Measurements from ENCODE around the gene SLC9B1. TPM values are rescaled to one million over a fixed set of nuclear protein-coding genes. Genes with fewer than 3 reads are reported as not detected.

SLC9B1 gene
- total and polyA plus RNA-seq, 2 donors (not counting 1 experiment from before 2014, with no cell fraction given) = 2.1 to 2.2 TPM

- no CpG with 5 or more reads among the region's 2 CpGs for WGBS (ENCODE audit: insufficient coverage)
- Histone ChIP-seq H3K4me1 (ENCODE audit: control insufficient read depth in 2 of 2, insufficient read depth in 2 of 2, low read length in 2 of 2) (no peaks in the 10 kb centered on the region), H3K27me3 (replicated peaks in 1 of 4; ENCODE audit: control extremely low read depth in 1 of 4, control insufficient read depth in 3 of 4, insufficient read depth in 4 of 4, low read length in 3 of 4) (no peaks in the 10 kb centered on the region), H3K79me2 (ENCODE audit: control insufficient read depth, insufficient read depth, low read length) (peaks cover 16% of the 10 kb centered on the region), H3K36me3 (replicated peaks in 1 of 2; ENCODE audit: control extremely low read depth in 1 of 2, control insufficient read depth in 1 of 2, extremely low read depth in 1 of 2, insufficient read depth in 2 of 2, low read length in 1 of 2) (peaks cover 0 to 2% of the 10 kb centered on the region in 2 experiments), H4K20me1 (ENCODE audit: control insufficient read depth, insufficient read depth, low read length, poor library complexity, severe bottlenecking) (no peaks in the 10 kb centered on the region), H3K9me3 (ENCODE audit: control extremely low read depth in 1 of 3, control insufficient read depth in 2 of 3, insufficient read depth in 1 of 3, low read length in 2 of 3) (no peaks in the 10 kb centered on the region), H2AFZ (ENCODE audit: insufficient read depth, low read depth, low read length, poor library complexity, severe bottlenecking) (no peak overlapping the region), H3K9ac (ENCODE audit: low read length) (no peak overlapping the region), H3K4me3 (ENCODE audit: control extremely low read depth in 1 of 5, extremely low read depth in 1 of 5, insufficient read depth in 1 of 5, low read depth in 2 of 5, low read length in 4 of 5) (no peak overlapping the region), H3K4me2 (replicated peaks; ENCODE audit: low read depth, low read length, poor library complexity, severe bottlenecking) (no peak overlapping the region), H3K27ac (ENCODE audit: low read length in 2 of 2) (no peak overlapping the region)
- TF ChIP-seq CTCF (IDR thresholded peaks at IDR 0.05) (no peak), EZH2 (IDR thresholded peaks at IDR 0.05; ENCODE audit: borderline replicate concordance, insufficient read depth, low read depth, low read length, poor library complexity, severe bottlenecking) (no peak)
- no peaks in the 10 kb centered on the region for H3K27me3 Mint-ChIP-seq
- ATAC-seq (ENCODE audit: low read depth) = no peak
- H3K27ac Mint-ChIP-seq = no peak overlapping the region
- CTCF ChIA-PET = no interaction called here
- POLR2A ChIA-PET = no interaction called here
- H3K4me3 Mint-ChIP-seq = no peak overlapping the region
- peaks cover 7% of the 10 kb centered on the region for H3K4me1 Mint-ChIP-seq
- DNase-seq = no peak
- H3K9me3 Mint-ChIP-seq (ENCODE audit: insufficient read depth) = no peaks in the 10 kb centered on the region
- intact Hi-C loops (cut with micrococcal nuclease) = no loop called here
Observed at GRCh38 chr4:103067841-103068547, 48.5 kb upstream of the SLC9B1 start.

GRCh38 chr4:103060453-103061148, 41.1 kb upstream of the SLC9B1 start:
- H2AFZ ChIP-seq (ENCODE audit: insufficient read depth, low read depth, low read length, poor library complexity, severe bottlenecking) = no peak overlapping the region
- TF ChIP-seq EZH2 (IDR thresholded peaks at IDR 0.05; ENCODE audit: borderline replicate concordance, insufficient read depth, low read depth, low read length, poor library complexity, severe bottlenecking) (no peak), CTCF (IDR thresholded peaks at IDR 0.05) (no peak)
- H3K27ac ChIP-seq (ENCODE audit: low read length in 2 of 2) = no peak overlapping the region
- DNase-seq (no peak), ATAC-seq (ENCODE audit: low read depth) (no peak)
- ChIA-PET CTCF (interaction anchor here (1.6 kb wide), 1 partner anchor 34 kb away, joined by 3 read pairs; no protein-coding TSS in a partner anchor), POLR2A (no interaction called here)
- H3K4me2 ChIP-seq (replicated peaks; ENCODE audit: low read depth, low read length, poor library complexity, severe bottlenecking) = no peak overlapping the region
- H3K27ac Mint-ChIP-seq = no peak overlapping the region
- H3K79me2 ChIP-seq (ENCODE audit: control insufficient read depth, insufficient read depth, low read length) = no peaks in the 10 kb centered on the region
- H3K4me1 ChIP-seq (ENCODE audit: control insufficient read depth in 2 of 2, insufficient read depth in 2 of 2, low read length in 2 of 2) = no peaks in the 10 kb centered on the region
- WGBS (ENCODE audit: insufficient coverage) = 100% methylated on average over 1 of the region's 2 CpGs
- no peaks in the 10 kb centered on the region for H3K4me1 Mint-ChIP-seq
- H4K20me1 ChIP-seq (ENCODE audit: control insufficient read depth, insufficient read depth, low read length, poor library complexity, severe bottlenecking) = no peaks in the 10 kb centered on the region
- H3K27me3 Mint-ChIP-seq = no peaks in the 10 kb centered on the region
- no peaks in the 10 kb centered on the region for H3K27me3 ChIP-seq (replicated peaks in 1 of 4; ENCODE audit: control extremely low read depth in 1 of 4, control insufficient read depth in 3 of 4, insufficient read depth in 4 of 4, low read length in 3 of 4)
- no peaks in the 10 kb centered on the region for H3K9me3 Mint-ChIP-seq (ENCODE audit: insufficient read depth)
- no peak overlapping the region for H3K4me3 Mint-ChIP-seq
- no peaks in the 10 kb centered on the region for H3K36me3 ChIP-seq (replicated peaks in 1 of 2; ENCODE audit: control extremely low read depth in 1 of 2, control insufficient read depth in 1 of 2, extremely low read depth in 1 of 2, insufficient read depth in 2 of 2, low read length in 1 of 2)
- no peak overlapping the region for H3K4me3 ChIP-seq (ENCODE audit: control extremely low read depth in 1 of 5, extremely low read depth in 1 of 5, insufficient read depth in 1 of 5, low read depth in 2 of 5, low read length in 4 of 5)
- H3K9me3 ChIP-seq (ENCODE audit: control extremely low read depth in 1 of 3, control insufficient read depth in 2 of 3, insufficient read depth in 1 of 3, low read length in 2 of 3) = peaks cover 0 to 7% (median 1%) of the 10 kb centered on the region in 3 donors
- intact Hi-C loops (cut with micrococcal nuclease) = no loop called here
- no peak overlapping the region for H3K9ac ChIP-seq (ENCODE audit: low read length)

All from B cell (primary cell).